K562 (cell line): ENCODE data around the gene TENT5A. TPM values are rescaled to one million over a fixed set of nuclear protein-coding genes. Genes with fewer than 3 reads are reported as not detected.

Experiments
- CCNT2 ChIP-seq: IDR thresholded peaks from 2 replicates; pipeline ENCODE4 v1.6.1; 2011; ENCODE audit warnings: borderline replicate concordance, low read depth, mild to moderate bottlenecking, moderate library complexity, mixed read lengths, low read length; ENCODE audit not compliant: insufficient read length; ENCODE audit errors: extremely low read depth
- ZNF174 ChIP-seq: fragments of 250-450 bp; sonication (Bioruptor Pico); IDR thresholded peaks from 2 replicates; pipeline ENCODE4 v1.4.0; 2020; ENCODE audit warnings: mild to moderate bottlenecking
- polyA plus RNA-seq, 8 experiments: library from polyadenylated mRNA; depleted of rRNA in 4 of 8; stranded (reverse) in 5 of 8; unstranded in 3 of 8; fragments of >200 nt; fragmentation: Nextera tagmentation in 2 of 8; fragmentation: Illumina TruSeq in 1 of 8; extraction: Ambion mirVana in 2 of 8; extraction: Trizol in 1 of 8; gene quantifications; 2 replicates each; pipeline versions ENCODE4 v1.2.1 to v1.2.3, GENCODE V29; 2011 to 2014; ENCODE audit warnings: inconsistent platforms in 1 of 8, missing spikeins in 1 of 8
- small RNA-seq: library from RNA; depleted of rRNA; stranded (forward); fragments of <200 nt; gene quantifications from one replicate; pipeline ENCODE3, GENCODE V24; 2014
- total RNA-seq, 7 experiments: library from RNA; depleted of rRNA in 6 of 7; stranded (reverse); fragments of >200 nt in 6 of 7; fragmentation: Illumina TruSeq in 2 of 7; extraction: Trizol in 2 of 7; gene quantifications; 2 replicates each; pipeline versions ENCODE4 v1.2.1 to v1.2.3, GENCODE V29; 2011 to 2021; ENCODE audit warnings: low replicate concordance in 1 of 7

The TENT5A gene
- total and polyA plus RNA-seq, 9 of the 15 experiments (the other 6 are each of a cell fraction or from before 2014, with no cell fraction given), result 0.77 to 2.3 (median 1.3) TPM

DNA sequence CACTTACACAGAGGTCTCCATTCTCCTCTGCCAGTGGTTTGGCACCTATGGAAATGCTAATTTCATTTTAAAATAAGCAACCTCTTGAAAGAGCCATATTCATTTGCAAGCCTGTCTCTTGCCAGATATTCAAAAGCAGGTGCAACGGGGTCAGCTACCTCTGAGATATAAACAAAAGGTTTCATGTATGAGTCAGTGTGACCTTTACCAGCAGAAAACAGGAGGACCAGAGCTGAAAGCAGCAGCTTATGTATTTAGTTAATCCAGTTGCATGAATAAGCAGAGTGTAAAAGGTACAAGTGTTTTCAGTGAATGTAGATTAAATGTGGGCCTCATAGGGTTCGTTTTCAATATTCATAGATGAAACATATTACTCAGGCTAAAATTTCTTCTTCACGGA lies 56.0 kb downstream of the TENT5A start (continued):
- TF ChIP-seq CCNT2 (no peak), ZNF174 (CRISPR knock-in tag) (no peak)
- TF ChIP-seq, all 486 proteins: peak for 0

Small RNA genes lying within 50 kb of the gene (small RNA-seq; reads per million reads assigned to genes)
- not detected for gene AL078599.1
- gene RF00156, result not detected
